ENCODE results near the gene HEPHL1.
"Not testable (repeated sequence)": the region's sequence is repeated elsewhere in the genome, so short reads cannot be mapped to it uniquely, and the experiment has no call there.

The HEPHL1 gene, protein sequence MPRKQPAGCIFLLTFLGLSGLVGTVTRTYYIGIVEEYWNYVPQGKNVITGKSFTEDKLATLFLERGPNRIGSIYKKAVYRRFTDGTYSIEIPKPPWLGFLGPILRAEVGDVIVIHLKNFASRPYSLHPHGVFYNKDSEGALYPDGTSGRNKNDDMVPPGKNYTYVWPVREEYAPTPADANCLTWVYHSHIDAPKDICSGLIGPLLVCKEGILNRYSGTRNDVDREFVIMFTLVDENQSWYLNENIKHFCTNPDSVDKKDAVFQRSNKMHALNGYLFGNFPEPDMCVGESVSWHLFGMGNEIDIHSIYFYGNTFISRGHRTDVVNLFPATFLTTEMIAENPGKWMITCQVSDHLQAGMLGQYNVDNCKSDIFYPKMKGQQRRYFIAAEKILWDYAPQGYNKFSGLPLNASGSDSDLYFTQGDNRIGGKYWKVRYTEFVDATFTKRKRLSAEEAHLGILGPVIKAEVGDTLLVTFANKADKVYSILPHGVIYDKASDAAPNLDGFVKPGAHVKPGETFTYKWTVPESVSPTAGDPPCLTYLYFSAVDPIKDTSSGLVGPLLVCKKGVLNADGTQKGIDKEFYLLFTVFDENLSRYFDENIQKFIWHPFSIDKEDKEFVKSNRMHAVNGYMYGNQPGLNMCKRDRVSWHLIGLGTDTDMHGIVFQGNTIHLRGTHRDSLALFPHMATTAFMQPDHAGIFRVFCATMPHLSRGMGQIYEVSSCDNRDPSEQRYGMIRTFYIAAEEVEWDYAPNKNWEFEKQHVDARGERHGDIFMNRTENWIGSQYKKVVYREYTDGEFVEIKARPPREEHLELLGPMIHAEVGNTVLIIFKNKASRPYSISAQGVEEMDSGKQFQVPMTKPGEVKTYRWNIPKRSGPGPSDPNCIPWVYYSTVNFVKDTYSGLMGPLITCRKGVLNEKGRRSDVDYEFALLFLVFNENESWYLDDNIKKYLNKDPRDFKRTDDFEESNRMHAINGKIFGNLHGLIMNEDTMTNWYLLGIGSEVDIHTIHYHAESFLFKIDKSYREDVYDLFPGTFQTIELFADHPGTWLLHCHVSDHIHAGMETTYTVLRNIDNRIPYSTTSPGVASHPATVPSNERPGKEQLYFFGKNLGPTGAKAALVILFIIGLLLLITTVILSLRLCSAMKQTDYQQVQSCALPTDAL

DNA sequence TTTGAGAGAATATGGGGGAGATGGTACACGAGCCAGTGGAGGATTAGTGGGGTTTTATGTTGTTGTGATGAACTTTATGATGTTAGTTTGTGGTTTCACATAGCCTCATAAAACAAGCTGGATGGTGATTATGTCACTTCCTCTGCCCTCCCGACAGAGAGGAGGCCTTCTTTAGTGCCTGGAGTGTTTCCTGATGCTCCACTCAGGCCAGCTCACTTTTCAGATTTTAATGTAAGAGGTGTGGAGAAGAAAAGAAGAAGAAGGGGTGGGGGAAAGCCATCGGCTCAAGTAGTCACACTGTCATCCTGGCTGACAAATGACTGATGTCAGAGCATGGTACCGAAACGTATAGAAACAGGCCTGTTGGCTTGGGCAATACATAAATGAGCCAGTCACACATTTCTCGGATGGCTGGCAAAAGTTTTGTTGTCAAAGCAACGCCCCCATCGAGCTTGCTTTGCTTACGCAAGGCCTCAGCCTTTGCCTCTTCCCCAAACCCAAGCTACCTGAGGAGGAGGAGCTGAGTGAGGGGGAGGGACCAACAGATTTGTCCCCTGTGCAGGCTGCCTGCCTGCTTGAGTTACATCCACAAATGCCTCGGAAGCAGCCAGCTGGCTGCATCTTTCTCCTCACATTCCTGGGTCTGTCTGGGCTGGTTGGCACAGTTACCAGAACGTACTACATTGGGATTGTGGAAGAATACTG is at the start of gene HEPHL1:
Gene HEPHL1 (plus strand): TSS at position 578 of the 705 bp plus-strand sequence. CDS start 15 bp downstream, at position 593.
- no peak for DNase-seq

DNA sequence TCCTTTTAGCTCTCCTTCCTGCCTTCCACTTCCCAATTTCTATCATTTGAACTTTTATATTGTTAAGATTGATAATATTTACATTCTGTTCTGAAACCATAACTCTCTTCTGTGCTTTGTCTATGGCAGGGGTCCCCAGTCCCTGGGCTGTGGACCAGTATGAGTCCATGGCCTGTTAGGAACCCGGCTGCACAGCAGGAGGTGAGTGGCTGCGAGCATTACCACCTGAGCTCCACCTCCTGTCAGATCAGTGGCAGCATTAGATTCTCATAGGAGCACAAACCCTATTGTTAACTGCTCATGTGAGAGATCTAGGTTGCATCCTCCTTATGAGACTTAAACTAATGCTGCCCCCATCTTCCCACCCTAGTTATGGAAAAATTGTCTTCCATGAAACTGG is 48.4 kb upstream of the HEPHL1 start:
- no peak for DNase-seq

DNA sequence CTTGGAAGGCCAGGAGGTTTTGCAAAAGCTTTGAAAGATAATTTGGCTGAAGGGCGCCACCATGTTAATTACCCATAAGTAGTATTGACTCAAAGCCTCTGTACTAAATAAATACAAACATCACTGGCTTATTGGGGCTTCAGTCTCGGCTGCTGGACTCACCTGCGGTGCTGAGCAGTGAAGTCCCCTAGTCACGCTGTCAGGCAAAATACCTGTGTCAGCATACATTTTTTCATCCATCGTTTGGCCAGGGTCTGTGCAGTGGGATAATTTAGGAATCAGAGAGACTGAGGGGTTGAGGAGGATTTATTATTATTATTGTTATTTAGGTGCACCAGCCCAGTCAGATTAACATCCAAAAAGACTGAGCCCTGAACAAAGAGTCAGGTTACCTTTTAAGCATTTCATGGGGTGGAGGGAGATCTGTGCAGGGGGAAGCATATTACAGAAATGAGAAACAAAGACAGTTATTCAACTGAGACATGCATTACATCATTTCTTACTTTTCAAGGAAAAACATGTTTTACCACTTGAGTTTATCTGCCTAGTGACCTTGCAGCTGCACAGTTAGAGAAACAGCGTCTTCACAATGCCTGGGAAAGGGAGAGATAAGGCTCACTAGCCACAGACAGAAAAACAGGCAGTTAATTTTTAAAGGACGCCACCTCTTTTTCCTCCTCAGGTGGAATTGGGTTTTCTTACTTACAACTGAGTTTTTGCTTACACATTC is 47.7 kb upstream of the HEPHL1 start:
- DNase-seq: not testable (repeated sequence)

DNA sequence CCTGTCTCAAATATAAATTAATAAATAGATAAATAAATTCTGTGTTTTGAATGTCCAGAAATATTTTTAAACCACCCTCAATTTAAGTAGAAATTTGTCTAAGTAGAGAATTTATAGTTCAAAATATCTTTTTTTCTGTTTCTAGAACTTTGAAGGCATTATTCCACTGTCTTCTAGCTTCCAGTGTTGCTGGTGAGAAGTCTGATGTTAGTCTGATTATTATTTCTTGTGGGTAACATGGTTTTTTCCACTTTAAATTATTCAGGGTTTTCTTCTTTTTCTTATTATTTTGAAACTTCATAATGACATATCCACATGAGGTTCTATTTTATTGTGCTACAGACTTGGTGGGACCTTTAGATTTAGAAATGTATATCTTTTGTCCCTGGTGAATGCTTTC is 46.4 kb upstream of the HEPHL1 start:
- no peak for DNase-seq

DNA sequence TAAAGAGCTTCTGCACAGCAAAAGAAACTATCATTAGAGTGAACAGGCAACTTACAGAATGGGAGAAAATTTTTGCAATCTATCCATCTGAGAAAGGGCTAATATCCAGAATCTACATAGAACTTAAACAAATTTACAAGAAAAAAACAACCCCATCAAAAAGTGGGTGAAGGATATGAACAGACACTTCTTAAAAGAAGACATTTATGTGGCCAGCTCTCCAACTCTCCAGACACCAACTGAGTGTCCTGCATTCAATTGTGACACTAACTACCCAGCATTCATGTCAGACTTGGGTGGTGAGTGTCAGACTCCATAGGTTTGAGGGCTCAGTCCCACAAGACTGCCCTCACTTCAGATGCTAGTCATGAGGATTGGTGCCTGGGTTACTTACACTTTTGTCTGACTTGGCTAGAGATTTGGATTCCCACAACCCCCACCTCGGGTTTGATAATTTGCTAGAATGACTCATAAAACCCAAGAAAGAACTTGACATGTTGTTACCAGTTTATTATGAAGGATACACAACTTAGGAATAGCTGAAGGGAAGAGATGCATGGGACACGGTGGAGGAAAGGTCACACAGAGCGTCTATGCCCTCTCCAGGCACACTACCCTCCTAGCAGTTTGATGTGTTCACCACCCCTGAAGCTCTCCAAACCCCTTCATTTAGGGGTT is 44.4 kb upstream of the HEPHL1 start:
- DNase-seq: not testable (repeated sequence)

DNA sequence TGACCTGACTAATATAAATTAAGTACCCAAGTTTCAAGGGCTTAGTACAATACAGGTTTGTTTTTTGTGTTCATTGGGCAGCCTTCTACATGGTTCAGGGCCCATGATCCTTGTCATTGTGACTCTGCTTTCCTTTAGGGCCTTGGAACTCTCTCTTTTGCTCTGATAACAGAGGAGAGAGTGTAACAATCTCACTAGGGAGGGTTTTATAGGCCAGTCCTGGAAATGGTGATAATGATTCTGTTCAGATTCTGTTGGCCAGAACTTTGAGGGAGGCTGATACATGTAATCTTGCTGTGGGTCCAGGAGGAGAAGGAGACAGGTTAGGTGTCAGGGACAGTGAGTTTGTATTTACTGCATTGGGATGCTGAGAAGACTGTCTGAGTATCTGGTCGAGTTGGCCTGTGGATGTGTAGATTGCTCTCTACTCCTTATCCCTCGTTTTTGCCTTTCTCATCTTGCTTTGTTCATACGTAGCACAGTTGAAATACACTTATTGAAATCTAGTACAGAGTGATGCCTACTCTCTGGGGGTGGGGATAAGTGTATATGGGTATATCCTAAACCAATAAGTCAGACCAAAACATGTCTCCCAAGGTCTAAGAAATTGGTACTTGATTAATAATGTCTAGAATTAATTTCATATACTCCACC is 37.5 kb upstream of the HEPHL1 start:
- DNase-seq: no peak

DNA sequence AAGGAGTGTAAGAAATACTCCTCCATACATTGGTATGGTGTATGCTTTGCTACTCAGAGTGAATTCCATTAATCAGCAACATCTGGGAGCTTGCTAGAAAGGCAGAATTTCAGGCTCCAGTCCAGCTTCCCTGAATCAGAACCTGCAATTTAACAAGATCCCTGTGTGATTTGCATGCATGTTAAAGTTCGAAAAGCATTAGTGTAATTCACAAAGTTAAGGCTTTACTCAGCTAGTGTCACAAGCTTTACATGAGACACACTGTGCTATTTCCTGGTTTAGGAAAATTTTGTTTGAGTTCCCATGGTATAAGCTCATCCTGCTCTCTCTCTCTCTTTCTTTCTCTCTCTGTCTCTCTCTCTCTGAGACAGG is 37.0 kb upstream of the HEPHL1 start:
- DNase-seq: no peak

DNA sequence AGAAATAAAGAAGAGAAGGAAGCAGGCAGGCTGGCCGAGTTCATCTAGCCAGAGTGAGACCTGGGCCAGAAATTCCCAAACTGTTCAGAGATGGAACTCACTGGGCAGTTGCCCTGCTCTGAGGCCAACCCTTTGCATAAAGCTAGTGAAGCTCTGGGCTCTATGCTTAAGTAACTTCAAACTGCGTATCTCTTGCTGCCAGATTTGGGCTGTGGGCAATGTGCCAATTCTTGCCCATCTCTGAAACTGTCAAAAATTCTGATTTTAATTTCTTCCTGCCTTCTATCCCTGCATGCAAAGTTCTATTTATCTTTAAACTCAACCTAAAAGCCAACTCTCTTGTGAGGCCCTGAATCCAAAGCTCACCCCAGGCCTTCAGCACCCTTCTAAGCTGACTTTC is 36.2 kb upstream of the HEPHL1 start:
- no peak for DNase-seq

DNA sequence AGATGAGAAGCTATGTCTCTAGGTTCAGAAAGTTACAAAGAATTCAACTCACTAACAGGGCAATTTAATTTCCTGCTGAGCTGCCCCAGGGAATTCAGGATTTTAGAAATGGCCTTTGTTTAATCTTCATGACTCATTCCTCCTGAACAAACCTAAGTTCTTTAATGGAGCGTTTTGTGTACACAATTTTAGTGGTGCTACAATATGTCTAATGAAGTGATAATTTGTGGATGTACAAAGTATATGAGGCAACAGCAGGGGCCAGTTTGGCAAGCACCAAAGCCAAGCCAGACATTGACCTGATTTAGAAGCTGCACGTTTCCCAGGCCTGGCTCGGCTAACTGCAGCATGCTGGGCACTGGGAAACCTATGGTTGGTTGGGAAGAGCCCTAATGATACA is 34.4 kb upstream of the HEPHL1 start:
- DNase-seq: no peak

DNA sequence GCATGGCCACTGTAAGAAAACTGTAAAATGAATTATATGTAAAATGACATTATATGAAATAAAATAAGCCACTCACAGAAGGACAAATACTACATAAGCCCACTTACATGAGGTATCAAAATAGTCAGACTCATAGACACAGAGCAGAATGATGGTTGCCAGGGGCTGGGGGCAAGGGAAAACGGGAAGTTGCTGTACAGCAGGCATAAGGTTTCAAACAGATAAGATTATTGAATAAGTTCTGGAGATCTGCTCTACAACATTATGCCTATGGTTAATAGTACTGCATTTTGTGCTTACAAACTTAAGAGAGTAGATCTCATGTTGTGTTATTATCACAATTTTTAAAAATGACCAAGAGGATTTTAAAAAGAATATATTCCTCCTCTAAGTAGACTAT is 32.7 kb upstream of the HEPHL1 start:
- DNase-seq: no peak

DNA sequence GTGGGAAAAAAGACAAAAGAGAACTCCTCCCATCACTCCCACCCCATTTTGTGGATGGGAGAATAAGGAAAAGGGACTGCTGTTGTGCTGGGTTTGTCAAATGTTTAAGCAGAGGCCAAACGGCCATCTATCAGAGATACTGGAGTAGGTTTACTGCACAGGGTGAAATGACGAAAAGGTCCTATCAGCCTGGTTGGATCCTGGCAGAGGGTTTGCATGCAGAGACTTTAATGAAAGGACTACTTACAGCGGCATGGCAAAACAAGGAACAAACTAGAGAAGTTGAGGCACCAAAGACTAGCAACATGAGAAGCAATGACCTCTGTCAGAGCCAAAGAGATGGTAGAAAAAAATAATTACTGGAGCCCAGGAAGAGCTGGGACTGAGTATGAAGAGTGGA is 32.2 kb upstream of the HEPHL1 start:
- no peak for DNase-seq

DNA sequence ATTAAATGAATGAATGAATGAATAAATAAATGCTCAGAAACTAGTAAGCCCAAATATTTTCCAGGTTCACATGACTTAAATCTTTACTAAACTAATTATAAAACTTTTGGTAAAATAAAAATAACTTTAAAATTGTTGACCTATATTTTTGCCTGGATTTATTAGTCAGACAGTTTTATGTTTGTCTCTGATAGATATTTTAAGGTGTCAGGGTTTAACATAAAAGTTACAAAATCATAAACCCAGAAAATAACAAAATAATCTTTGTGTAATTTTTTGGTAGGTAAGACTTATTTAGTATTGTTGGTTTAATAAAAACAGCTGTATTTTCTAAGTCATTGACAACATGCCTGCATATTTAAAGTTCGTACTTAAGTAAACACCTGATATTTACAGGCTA is 27.4 kb upstream of the HEPHL1 start:
- no peak for DNase-seq

DNA sequence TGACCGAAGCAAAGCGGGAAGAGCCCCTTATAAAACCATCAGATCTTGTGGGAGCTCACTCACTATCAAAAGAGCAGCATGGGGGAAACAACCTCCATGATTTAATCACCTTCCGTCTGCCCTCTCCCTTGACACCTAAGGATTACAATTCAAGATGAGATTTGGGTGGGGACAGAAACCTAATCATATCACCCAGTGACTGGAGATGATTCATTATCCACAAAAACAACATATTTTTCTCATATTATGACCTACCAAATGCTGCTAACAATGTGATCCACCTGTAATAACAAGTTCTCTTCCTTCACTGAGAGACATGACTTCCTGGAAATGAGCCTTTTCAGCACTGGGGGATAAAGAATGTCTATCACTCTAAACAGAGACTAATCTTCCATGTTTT is 23.4 kb upstream of the HEPHL1 start:
- no peak for DNase-seq

DNA sequence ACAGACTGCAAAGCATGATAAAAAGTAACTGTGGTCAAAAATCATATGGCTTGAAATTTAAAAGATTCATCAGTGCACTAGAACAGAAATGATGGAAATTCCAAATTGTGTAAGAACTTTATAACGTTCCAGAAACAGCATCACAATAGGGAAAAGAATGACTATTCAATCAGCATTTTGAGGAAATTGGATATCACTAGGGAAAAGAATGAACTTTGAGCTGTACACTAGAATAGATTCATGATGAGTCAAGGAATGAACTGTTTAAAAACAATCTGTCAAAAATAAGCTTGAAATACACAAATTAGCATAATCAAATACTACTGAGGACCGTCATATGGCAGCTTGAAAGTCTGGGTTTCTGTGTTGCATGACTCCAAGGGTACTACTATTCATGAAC is 20.5 kb upstream of the HEPHL1 start:
- DNase-seq: no peak

DNA sequence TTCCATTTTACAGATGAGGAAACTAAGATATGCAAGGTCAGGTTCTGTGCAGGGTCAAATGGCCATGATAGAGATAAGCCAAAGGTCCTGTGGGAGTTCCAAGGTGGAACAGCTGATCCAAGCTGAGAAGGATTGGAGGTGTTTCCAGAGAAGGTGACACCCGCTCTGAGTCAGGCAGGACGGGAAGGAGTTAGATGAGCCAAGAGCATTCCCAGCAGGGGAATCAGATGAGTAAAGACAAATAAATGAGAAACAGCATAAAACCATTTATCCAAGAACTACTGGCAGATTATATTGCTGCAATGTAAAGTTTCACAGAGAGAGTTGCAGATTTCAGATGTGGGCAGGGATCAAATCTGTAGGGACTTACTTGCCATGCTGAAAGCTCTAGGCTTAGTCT is 18.9 kb upstream of the HEPHL1 start:
- DNase-seq: no peak

DNA sequence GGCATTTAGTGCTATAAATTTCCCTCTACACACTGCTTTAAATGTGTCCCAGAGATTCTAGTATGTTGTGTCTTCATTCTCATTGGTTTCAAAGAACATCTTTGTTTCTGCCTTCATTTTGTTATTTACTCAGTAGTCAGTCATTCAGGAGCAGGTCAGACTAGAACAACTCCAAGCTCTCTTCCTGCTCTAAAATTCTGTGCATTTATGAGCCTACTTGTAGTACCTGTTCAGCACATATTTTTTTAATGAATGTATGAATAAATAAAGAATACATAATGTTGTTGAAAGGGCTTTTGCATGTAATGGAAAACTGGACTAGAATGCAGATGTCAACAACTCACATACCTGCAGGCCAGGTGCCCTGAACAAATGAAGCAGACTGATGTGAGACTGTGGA is 13.7 kb upstream of the HEPHL1 start:
- no peak for DNase-seq

DNA sequence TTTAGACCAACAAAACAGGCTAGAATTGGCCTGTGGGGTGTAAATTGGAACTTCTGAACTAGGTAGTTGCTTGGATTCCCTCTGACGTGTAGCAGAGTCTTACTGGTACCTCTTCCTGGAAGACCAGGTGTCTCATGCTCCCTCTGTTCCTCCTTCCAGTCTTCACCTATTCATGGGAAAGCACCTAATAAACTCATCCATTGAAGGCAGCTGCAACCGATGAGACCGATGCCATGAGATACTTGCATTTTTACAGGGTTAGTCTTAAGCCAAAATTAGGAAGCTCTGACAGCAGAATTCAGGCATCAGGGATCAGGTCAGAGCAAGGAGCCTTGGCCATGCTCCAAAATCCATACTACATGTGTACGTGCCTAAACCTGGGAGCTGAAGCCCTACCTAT is 13.2 kb upstream of the HEPHL1 start:
- DNase-seq: no peak

DNA sequence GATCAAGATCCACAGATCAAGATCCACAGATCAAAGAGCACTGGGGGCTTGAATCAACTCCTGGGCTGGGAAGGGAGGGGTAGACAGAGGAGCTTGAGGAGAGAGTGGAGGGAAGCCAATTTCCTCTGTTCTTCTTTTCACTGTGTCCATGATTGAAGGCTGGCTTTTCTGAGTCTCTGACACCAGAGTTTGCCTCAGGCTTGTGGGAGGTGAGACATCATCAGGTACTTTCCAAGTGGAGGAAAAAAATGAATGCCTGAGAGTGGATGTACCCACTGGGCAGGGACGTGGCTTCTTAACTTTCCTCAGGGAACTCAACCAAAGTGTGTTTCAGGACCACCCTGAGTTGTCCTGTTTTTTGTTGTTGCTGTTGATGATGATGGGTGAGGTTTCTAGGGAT is 11.0 kb upstream of the HEPHL1 start:
- DNase-seq: no peak

DNA sequence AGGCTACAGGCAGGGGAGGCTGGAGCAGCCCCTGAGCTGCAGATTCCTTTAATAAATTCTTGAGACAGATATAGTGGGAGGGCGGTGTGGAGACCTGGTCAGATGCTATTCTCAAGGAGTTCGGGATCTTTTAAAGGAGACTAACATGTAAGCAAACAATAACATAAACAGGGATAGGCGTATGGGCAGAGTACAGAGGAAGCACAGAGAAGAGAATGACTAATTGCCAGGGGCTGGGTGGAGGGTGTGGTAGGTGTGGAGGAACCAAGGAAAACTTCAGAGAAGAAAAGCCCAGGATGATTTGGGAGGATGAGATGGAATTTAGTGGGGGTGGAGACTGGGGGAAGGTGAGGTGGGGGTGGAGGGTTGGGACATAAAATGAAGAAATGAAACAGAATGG is 9.7 kb upstream of the HEPHL1 start:
- DNase-seq: no peak

DNA sequence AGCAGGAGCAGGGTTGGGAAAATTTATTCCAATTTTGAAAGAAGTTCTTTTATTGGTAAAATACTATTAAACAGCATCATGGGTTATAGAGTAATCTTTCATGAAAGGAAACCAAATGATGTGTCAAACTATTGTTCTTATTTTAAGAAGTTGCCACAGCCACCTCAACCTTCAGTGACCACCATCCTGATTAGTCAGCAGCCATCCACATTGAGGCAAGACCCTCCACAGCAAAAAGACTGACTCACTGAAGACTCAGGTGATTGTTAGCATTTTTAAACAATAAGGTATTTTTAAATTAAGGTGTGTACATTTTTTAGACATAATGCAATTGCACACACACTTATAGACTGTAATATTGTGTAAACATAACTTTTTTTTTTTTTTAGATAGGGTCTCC is 3.7 kb upstream of the HEPHL1 start:
- DNase-seq: no peak

DNA sequence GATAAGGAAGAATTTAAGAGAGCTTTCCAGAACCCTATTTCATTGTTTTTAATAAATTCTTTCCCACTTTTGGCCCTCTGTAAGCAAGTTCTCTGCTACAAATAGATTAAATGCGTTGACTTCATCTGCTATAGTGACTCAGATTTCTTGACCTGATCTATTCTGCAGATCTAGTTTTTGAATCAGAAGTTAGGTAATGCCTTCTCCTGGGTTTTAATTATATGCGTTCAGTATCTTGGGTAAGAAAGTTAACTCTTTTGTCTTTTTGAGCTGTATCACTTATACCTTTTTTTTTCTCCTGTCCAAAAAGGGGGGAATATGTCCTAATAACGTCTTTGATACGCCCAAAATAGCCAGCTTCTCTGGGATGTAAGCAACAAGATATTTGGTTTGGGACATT is 2.4 kb upstream of the HEPHL1 start:
- DNase-seq: no peak
